K562 (cell line): ENCODE results near the gene CPLX1. TPM values are rescaled to one million over a fixed set of nuclear protein-coding genes. Genes with fewer than 3 reads are reported as not detected.
A peak's percentile ranks its signal among the peaks of the same experiment; 100 is the strongest.

Source experiments
- ATAC-seq: fragments of 200-7000 bp; cut with Tn5 transposase; 3 replicates; pipeline ENCODE4 v1.9.1; 2020; ENCODE audit warnings: moderate library complexity
- BruUV-seq: library from RNA; stranded (reverse); fragments of 400-500 nt; replicated peaks from 2 replicates; lab custom pipeline; 2021; lab: Mats Ljungman, UMichigan
- CTCF ChIA-PET: fragments of 300-600 bp; formaldehyde crosslinking; extraction: SDS; loops from one replicate; lab custom pipeline; 2021; ENCODE audit warnings: low intra/inter-chr PET ratio; lab: Yijun Ruan, JAX
- POLR2A ChIA-PET: fragments of 300-600, 350-650 bp; sonication (Branson Sonifier 250); formaldehyde crosslinking; extraction: SDS; loops from one replicate; lab custom pipeline; 2021; ENCODE audit warnings: antibody characterized with exemption, inconsistent platforms; lab: Yijun Ruan, JAX
- DNase-seq, 4 experiments: peaks; one replicate each; pipeline versions ENCODE4 v3.0.0 to v3.0.0-alpha.2; 2011 to 2018; ENCODE audit warnings: low spot score in 3 of 4, mixed read lengths in 3 of 4; ENCODE audit errors: extremely low read depth in 1 of 4
- FAIRE-seq: peaks from 2 replicates; lab custom pipeline; 2011; peaks lifted over from hg19 to GRCh38; lab: Jason Lieb, UNC
- H2AFZ ChIP-seq: 2 replicates; pipeline ENCODE4 v1.6.0; 2011; ENCODE audit warnings: low read depth, low read length, control low read depth, inconsistent platforms
- H3K27ac ChIP-seq: fragments of 200-600 bp; 3 replicates; pipeline ENCODE4 v1.8.0; 2011; ENCODE audit warnings: low read depth, mild to moderate bottlenecking, control low read depth, inconsistent platforms, low read length, moderate library complexity, mixed read lengths; ENCODE audit errors: extremely low read depth
- H3K27me3 ChIP-seq, 2 experiments: fragments of 300-600 bp in 1 of 2; 2 replicates in 1 of 2; 3 replicates in 1 of 2; pipeline versions ENCODE4 v1.6.0 to v1.8.0; 2011; ENCODE audit warnings: inconsistent platforms in 2 of 2, low read length in 2 of 2, mild to moderate bottlenecking in 1 of 2, mixed read lengths in 1 of 2, moderate library complexity in 1 of 2; ENCODE audit not compliant: control insufficient read depth in 2 of 2, insufficient read depth in 2 of 2
- H3K36me3 ChIP-seq: fragments of 300-600 bp; 3 replicates; pipeline ENCODE4 v1.8.0; 2011; ENCODE audit warnings: mild to moderate bottlenecking, low read length, inconsistent platforms; ENCODE audit not compliant: control insufficient read depth, insufficient read depth
- H3K4me1 ChIP-seq, 2 experiments: fragments of 200-600 bp in 1 of 2; replicated peaks in 1 of 2; 2 replicates in 1 of 2; 3 replicates in 1 of 2; pipeline versions ENCODE4 v1.5.1 to v1.8.0; 2011; ENCODE audit warnings: inconsistent platforms in 2 of 2, low read length in 2 of 2, mild to moderate bottlenecking in 1 of 2, mixed read lengths in 1 of 2, moderate library complexity in 1 of 2; ENCODE audit not compliant: control insufficient read depth in 2 of 2, insufficient read depth in 2 of 2
- H3K4me2 ChIP-seq: 2 replicates; pipeline ENCODE4 v1.6.1; 2011; ENCODE audit warnings: low read length, control low read depth, inconsistent platforms, mixed read lengths; ENCODE audit not compliant: insufficient read depth
- H3K4me3 ChIP-seq: fragments of 200-600 bp; sonication (generic), shearing (Covaris generic); 2 replicates; pipeline ENCODE4 v1.5.1; 2016; ENCODE audit warnings: control low read depth, inconsistent platforms
- H3K79me2 ChIP-seq: fragments of 200-600 bp; 3 replicates; pipeline ENCODE4 v1.8.0; 2011; ENCODE audit warnings: low read length, inconsistent platforms; ENCODE audit not compliant: control insufficient read depth, insufficient read depth
- H3K9ac ChIP-seq, 2 experiments: 2 replicates each; pipeline versions ENCODE4 v1.6.0 to v1.6.1; 2011; ENCODE audit warnings: low read depth in 2 of 2, low read length in 2 of 2, control low read depth in 1 of 2, inconsistent platforms in 1 of 2, mild to moderate bottlenecking in 1 of 2, mixed read lengths in 1 of 2; ENCODE audit not compliant: insufficient read depth in 1 of 2
- H3K9me1 ChIP-seq: one replicate; pipeline ENCODE4 v1.6.0; 2011; ENCODE audit warnings: inconsistent platforms, mild to moderate bottlenecking, low read length, moderate library complexity; ENCODE audit not compliant: control insufficient read depth, insufficient read depth
- H3K9me3 ChIP-seq: replicated peaks from 2 replicates; pipeline ENCODE4 v1.5.1; 2011; ENCODE audit warnings: low read depth, low read length, inconsistent platforms; ENCODE audit not compliant: control insufficient read depth, insufficient read depth
- H4K20me1 ChIP-seq: replicated peaks from 2 replicates; pipeline ENCODE4 v1.6.1; 2011; ENCODE audit warnings: low read length, inconsistent platforms, mixed read lengths; ENCODE audit not compliant: control insufficient read depth, insufficient read depth
- BACH1 ChIP-seq: fragments of 200-800 bp; sonication (Bioruptor generic); IDR thresholded peaks from 2 replicates; pipeline ENCODE4 v1.6.1; 2016; ENCODE audit warnings: missing genetic modification characterization, missing compliant biosample characterization
- CBX3 ChIP-seq, 2 experiments: IDR thresholded peaks; 1 replicate in 1 of 2; 2 replicates in 1 of 2; pipeline ENCODE4 v1.6.1; 2012; ENCODE audit warnings: inconsistent platforms in 2 of 2, low read length in 2 of 2, borderline replicate concordance in 1 of 2, control low read depth in 1 of 2
- ERF ChIP-seq: fragments of 450-650 bp; formaldehyde crosslinking; IDR thresholded peaks from 2 replicates; pipeline ENCODE4 v1.4.0; 2020; ENCODE audit warnings: mild to moderate bottlenecking, mixed read lengths
- LEF1 ChIP-seq: fragments of 450-650 bp; IDR thresholded peaks from 2 replicates; pipeline ENCODE4 v1.6.1; 2016; ENCODE audit warnings: mild to moderate bottlenecking
- NCOA4 ChIP-seq: fragments of 450-650 bp; IDR thresholded peaks from 2 replicates; pipeline ENCODE4 v1.6.1; 2018; ENCODE audit warnings: mild to moderate bottlenecking; ENCODE audit not compliant: partially characterized antibody
- SP1 ChIP-seq: sonication (generic); formaldehyde crosslinking; IDR thresholded peaks from 2 replicates; pipeline ENCODE4 v1.8.1; 2022; ENCODE audit warnings: mild to moderate bottlenecking, missing genetic modification reagents
- TCFL5 ChIP-seq: fragments of 250-450 bp; sonication (Bioruptor Pico); conservative IDR thresholded peaks from 2 replicates; pipeline ENCODE4 v1.6.1; 2021; ENCODE audit warnings: mild to moderate bottlenecking, moderate library complexity, matching md5 sums
- ZNF347 ChIP-seq: fragments of 450-650 bp; formaldehyde crosslinking; IDR thresholded peaks from 2 replicates; pipeline ENCODE4 v1.4.0; 2020; ENCODE audit warnings: low read depth, mild to moderate bottlenecking, moderate library complexity
- WGBS: fragments of 100-300 bp; shearing (Covaris generic); methylation state at CpG from one replicate; pipeline ENCODE4 v1.1.6; 2016; ENCODE audit warnings: low coverage, mixed read lengths; ENCODE audit not compliant: insufficient coverage; ENCODE audit errors: missing lambda C conversion rate; 5-methylcytosine and 5-hydroxymethylcytosine counted together
- in situ Hi-C: fragments of 300-500 bp; cut with MboI; formaldehyde crosslinking; loops from 4 replicates; pipeline ENCODE4 v1.15.0; 2018; ENCODE audit warnings: inconsistent platforms, mixed read lengths
- intact Hi-C: fragments of 100-400 bp; cut with micrococcal nuclease; formaldehyde crosslinking; loops from 2 replicates; pipeline ENCODE4 v1.14.2; 2022
- polyA plus RNA-seq, 8 experiments: library from polyadenylated mRNA; depleted of rRNA in 4 of 8; stranded (reverse) in 5 of 8; unstranded in 3 of 8; fragments of >200 nt; fragmentation: Nextera tagmentation in 2 of 8; fragmentation: Illumina TruSeq in 1 of 8; extraction: Ambion mirVana in 2 of 8; extraction: Trizol in 1 of 8; gene quantifications; 2 replicates each; pipeline versions ENCODE4 v1.2.1 to v1.2.3, GENCODE V29; 2011 to 2014; ENCODE audit warnings: inconsistent platforms in 1 of 8, missing spikeins in 1 of 8
- total RNA-seq, 7 experiments: library from RNA; depleted of rRNA in 6 of 7; stranded (reverse); fragments of >200 nt in 6 of 7; fragmentation: Illumina TruSeq in 2 of 7; extraction: Trizol in 2 of 7; gene quantifications; 2 replicates each; pipeline versions ENCODE4 v1.2.1 to v1.2.3, GENCODE V29; 2011 to 2021; ENCODE audit warnings: low replicate concordance in 1 of 7
- TF ChIP-seq, protein P1 (sequence below): sonication (generic); formaldehyde crosslinking; IDR thresholded peaks from 2 replicates; pipeline ENCODE4 v1.8.0; 2022; ENCODE audit warnings: mild to moderate bottlenecking, missing genetic modification reagents

CPLX1 gene
- total and polyA plus RNA-seq, 9 of the 15 experiments (the other 6 are each of a cell fraction or from before 2014, with no cell fraction given): 0.03 to 3.3 (median 0.17) TPM; not detected in 2

DNA sequence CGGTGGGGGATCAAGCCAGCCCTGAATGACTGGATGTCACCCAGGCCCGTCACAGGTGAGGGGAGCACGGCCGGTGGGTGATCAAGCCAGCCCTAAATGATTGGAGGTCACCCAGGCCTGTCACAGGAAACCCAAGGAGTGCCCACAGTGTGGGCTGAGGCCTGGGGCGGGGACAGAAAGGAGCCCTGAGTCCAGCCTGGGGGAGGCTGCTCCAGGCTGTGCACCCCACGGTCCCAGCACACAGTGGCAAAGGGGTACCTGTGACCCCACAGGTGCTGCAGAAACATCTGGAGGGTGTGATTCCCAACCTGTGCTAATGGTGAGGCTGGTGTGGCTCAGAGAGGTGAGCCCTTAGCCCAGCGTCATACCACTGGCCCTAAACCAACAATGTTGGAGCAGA lies 6.2 kb upstream of the CPLX1 start:
- H4K20me1 ChIP-seq: no peaks in the 10 kb centered on the region
- H2AFZ ChIP-seq: no peak overlapping the region
- H3K27ac ChIP-seq: no peak overlapping the region
- intact Hi-C loops: no loop called here
- H3K9me3 ChIP-seq: 0 out of 2 replicates have a peak, but pooled peaks cover 1% of the 10 kb centered on the region
- H3K4me2 ChIP-seq: no peak overlapping the region
- no peak overlapping the region for H3K4me3 ChIP-seq
- DNase-seq (no peak), ATAC-seq (no peak), FAIRE-seq (no peak)
- BruUV-seq: no TSS peak
- TF ChIP-seq CBX3 (IDR thresholded peaks at IDR 0.05; ENCODE audit: borderline replicate concordance in 1 of 2, low read length in 2 of 2): 0 out of 3 replicates have a peak, but pooled peaks of 1 of the 2 experiments have one; percentile 18
- TF ChIP-seq ERF (CRISPR knock-in tag): no peak
- TF ChIP-seq, protein P1, sequence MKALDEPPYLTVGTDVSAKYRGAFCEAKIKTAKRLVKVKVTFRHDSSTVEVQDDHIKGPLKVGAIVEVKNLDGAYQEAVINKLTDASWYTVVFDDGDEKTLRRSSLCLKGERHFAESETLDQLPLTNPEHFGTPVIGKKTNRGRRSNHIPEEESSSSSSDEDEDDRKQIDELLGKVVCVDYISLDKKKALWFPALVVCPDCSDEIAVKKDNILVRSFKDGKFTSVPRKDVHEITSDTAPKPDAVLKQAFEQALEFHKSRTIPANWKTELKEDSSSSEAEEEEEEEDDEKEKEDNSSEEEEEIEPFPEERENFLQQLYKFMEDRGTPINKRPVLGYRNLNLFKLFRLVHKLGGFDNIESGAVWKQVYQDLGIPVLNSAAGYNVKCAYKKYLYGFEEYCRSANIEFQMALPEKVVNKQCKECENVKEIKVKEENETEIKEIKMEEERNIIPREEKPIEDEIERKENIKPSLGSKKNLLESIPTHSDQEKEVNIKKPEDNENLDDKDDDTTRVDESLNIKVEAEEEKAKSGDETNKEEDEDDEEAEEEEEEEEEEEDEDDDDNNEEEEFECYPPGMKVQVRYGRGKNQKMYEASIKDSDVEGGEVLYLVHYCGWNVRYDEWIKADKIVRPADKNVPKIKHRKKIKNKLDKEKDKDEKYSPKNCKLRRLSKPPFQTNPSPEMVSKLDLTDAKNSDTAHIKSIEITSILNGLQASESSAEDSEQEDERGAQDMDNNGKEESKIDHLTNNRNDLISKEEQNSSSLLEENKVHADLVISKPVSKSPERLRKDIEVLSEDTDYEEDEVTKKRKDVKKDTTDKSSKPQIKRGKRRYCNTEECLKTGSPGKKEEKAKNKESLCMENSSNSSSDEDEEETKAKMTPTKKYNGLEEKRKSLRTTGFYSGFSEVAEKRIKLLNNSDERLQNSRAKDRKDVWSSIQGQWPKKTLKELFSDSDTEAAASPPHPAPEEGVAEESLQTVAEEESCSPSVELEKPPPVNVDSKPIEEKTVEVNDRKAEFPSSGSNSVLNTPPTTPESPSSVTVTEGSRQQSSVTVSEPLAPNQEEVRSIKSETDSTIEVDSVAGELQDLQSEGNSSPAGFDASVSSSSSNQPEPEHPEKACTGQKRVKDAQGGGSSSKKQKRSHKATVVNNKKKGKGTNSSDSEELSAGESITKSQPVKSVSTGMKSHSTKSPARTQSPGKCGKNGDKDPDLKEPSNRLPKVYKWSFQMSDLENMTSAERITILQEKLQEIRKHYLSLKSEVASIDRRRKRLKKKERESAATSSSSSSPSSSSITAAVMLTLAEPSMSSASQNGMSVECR: no peak
- TF ChIP-seq BACH1 (tag): no peak
- no peak for TF ChIP-seq SP1 (CRISPR knock-in tag)
- no peak for TF ChIP-seq ZNF347 (CRISPR knock-in tag)
- TF ChIP-seq LEF1: no peak
- no peak for TF ChIP-seq TCFL5
- TF ChIP-seq NCOA4: no peak
- TF ChIP-seq, all 486 proteins: peak for 1
- Histone ChIP-seq H3K27me3 (peaks cover 19 to 62% of the 10 kb centered on the region in 2 experiments; a peak in 4 of 5 replicates), H3K9ac (no peak overlapping the region), H3K9me1 (no peaks in the 10 kb centered on the region), H3K36me3 (no peaks in the 10 kb centered on the region), H3K79me2 (no peaks in the 10 kb centered on the region), H3K4me1 (peaks cover 0 to 56% of the 10 kb centered on the region in 2 experiments; a peak in 3 of 5 replicates)
- POLR2A ChIA-PET: no interaction called here
- CTCF ChIA-PET: no interaction called here
- in situ Hi-C loops: no loop called here
- WGBS: 18% methylated on average over 6 of the region's 7 CpGs
